B cell (primary cell): Measurements from ENCODE around the gene L3MBTL3.

ENCODE experiments used
- CTCF ChIP-seq: fragments of 200-600 bp; IDR thresholded peaks from one replicate; pipeline ENCODE4 v1.8.0; 2022; ENCODE audit warnings: antibody characterized with exemption, mild to moderate bottlenecking
- EZH2 ChIP-seq: IDR thresholded peaks from 2 replicates; pipeline ENCODE4 v1.6.1; 2012; ENCODE audit warnings: borderline replicate concordance, low read depth, mild to moderate bottlenecking, moderate library complexity, low read length; ENCODE audit not compliant: insufficient read depth, poor library complexity, severe bottlenecking

DNA sequence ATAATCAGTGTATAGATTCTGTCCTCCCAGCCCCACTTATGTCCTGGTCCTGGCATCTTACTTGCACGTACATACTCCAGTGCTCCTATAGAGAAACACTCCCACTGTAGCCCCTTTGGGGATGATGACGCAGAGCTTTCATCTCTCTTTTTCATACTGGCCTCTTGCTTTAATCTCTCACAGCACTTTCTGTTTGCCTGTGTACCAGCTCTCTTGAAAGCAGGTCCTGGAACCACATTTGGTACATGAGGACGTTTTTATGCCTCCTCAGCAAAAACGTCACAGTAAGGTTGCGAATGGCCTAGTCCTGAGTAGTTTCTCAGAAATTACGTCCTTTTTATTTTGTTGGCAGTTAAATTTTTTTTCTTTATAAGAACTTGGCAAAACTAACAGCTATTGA is 10.8 kb downstream of the L3MBTL3 start:
- TF ChIP-seq CTCF (no peak), EZH2 (no peak)
